Hematopoietic multipotent progenitor cell treated with erythropoietin and hydrocortisone succinate and interleukin-3 and kit ligand, for 4 days (in vitro differentiated cells): ENCODE measurements around the gene INPP1.
"Not testable (repeated sequence)": the region's sequence is repeated elsewhere in the genome, so short reads cannot be mapped to it uniquely, and the experiment has no call there.

Experiments
- DNase-seq: peaks from one replicate; pipeline ENCODE4 v3.0.0-alpha.2; 2015

INPP1 gene

GRCh38 chr2:190334479-190335224, 8.7 kb upstream of the INPP1 start:
- no peak for DNase-seq

- no peak for DNase-seq
Measured at GRCh38 chr2:190335225-190335559, 8.2 kb upstream of the INPP1 start.

- DNase-seq: not testable (repeated sequence)
Measured at GRCh38 chr2:190335584-190335983, 7.8 kb upstream of the INPP1 start.

GRCh38 chr2:190336420-190336819, 7.0 kb upstream of the INPP1 start:
- DNase-seq: no peak

- DNase-seq: no peak
Measured at GRCh38 chr2:190338453-190338852, 4.9 kb upstream of the INPP1 start.

GRCh38 chr2:190339394-190339793, 4.0 kb upstream of the INPP1 start:
- no peak for DNase-seq

- peak; percentile 56 for DNase-seq
Measured at GRCh38 chr2:190340369-190340768, 3.0 kb upstream of the INPP1 start.

- no peak for DNase-seq
Measured at GRCh38 chr2:190342611-190343010, 778 bp upstream of the INPP1 start.

GRCh38 chr2:190343089-190343535, 277 bp upstream of the INPP1 start:
- DNase-seq: no peak

- peak; percentile 65 for DNase-seq
Measured at GRCh38 chr2:190344276-190344827, 963 bp downstream of the INPP1 start.

- DNase-seq: no peak
Measured at GRCh38 chr2:190350371-190350770, 7.0 kb downstream of the INPP1 start.

GRCh38 chr2:190351955-190352354, 8.6 kb downstream of the INPP1 start:
- DNase-seq: no peak

GRCh38 chr2:190352668-190353536, 9.5 kb downstream of the INPP1 start:
- DNase-seq: peak; percentile 86

GRCh38 chr2:190353537-190353899, 10.1 kb downstream of the INPP1 start:
- DNase-seq: no peak

GRCh38 chr2:190354003-190354690, 10.8 kb downstream of the INPP1 start:
- peak; percentile 45 for DNase-seq

- DNase-seq: peak; percentile 30
Measured at GRCh38 chr2:190355968-190356644, 12.7 kb downstream of the INPP1 start.

- no peak for DNase-seq
Measured at GRCh38 chr2:190357600-190357999, 14.2 kb downstream of the INPP1 start.

- not testable (repeated sequence) for DNase-seq
Measured at GRCh38 chr2:190358655-190359448, 15.5 kb downstream of the INPP1 start.

- no peak for DNase-seq
Measured at GRCh38 chr2:190360561-190360960, 17.2 kb downstream of the INPP1 start.

- no peak for DNase-seq
Measured at GRCh38 chr2:190360965-190361364, 17.6 kb downstream of the INPP1 start.

GRCh38 chr2:190361572-190361971, 18.2 kb downstream of the INPP1 start:
- DNase-seq: no peak

- DNase-seq: no peak
Measured at GRCh38 chr2:190362894-190363293, 19.5 kb downstream of the INPP1 start.
